Osteocyte (in vitro differentiated cells): ENCODE data around the gene SELENOI. TPM values are rescaled to one million over a fixed set of nuclear protein-coding genes. Genes with fewer than 3 reads are reported as not detected.
"Not testable (repeated sequence)": the region's sequence is repeated elsewhere in the genome, so short reads cannot be mapped to it uniquely, and the experiment has no call there.

Experiments used
- DNase-seq: peaks from one replicate; pipeline ENCODE4 v3.0.0; 2021; ENCODE audit warnings: mixed read lengths; ENCODE audit not compliant: unreplicated experiment; ENCODE audit errors: extremely low spot score
- H3K27ac Mint-ChIP-seq: one replicate; pipeline ENCODE4 v1.8.0; 2021; ENCODE audit warnings: mild to moderate bottlenecking, mixed read lengths; ENCODE audit not compliant: unreplicated experiment
- H3K27me3 Mint-ChIP-seq: one replicate; pipeline ENCODE4 v1.8.0; 2021; ENCODE audit warnings: mixed read lengths; ENCODE audit not compliant: unreplicated experiment
- H3K36me3 Mint-ChIP-seq: one replicate; pipeline ENCODE4 v1.8.0; 2021; ENCODE audit warnings: mixed read lengths; ENCODE audit not compliant: unreplicated experiment
- H3K4me1 Mint-ChIP-seq: one replicate; pipeline ENCODE4 v1.8.0; 2021; ENCODE audit warnings: mixed read lengths; ENCODE audit not compliant: unreplicated experiment
- H3K4me3 Mint-ChIP-seq: one replicate; pipeline ENCODE4 v1.8.0; 2021; ENCODE audit warnings: mild to moderate bottlenecking, moderate library complexity, mixed read lengths; ENCODE audit not compliant: unreplicated experiment
- H3K9me3 Mint-ChIP-seq: one replicate; pipeline ENCODE4 v1.8.0; 2021; ENCODE audit warnings: mixed read lengths; ENCODE audit not compliant: unreplicated experiment
- total RNA-seq: library from RNA; stranded (reverse); gene quantifications from 2 replicates; pipeline ENCODE4 v1.2.1, GENCODE V29; 2021
- TF ChIP-seq, protein P1 (sequence below): fragments of 200-600 bp; sonication (generic); IDR thresholded peaks from 2 replicates; pipeline ENCODE4 v1.5.0; 2021; ENCODE audit warnings: antibody characterized with exemption, mild to moderate bottlenecking, moderate library complexity

Gene SELENOI
- total RNA-seq, 1 donor from 2014 or later = 16.1 TPM

DNA sequence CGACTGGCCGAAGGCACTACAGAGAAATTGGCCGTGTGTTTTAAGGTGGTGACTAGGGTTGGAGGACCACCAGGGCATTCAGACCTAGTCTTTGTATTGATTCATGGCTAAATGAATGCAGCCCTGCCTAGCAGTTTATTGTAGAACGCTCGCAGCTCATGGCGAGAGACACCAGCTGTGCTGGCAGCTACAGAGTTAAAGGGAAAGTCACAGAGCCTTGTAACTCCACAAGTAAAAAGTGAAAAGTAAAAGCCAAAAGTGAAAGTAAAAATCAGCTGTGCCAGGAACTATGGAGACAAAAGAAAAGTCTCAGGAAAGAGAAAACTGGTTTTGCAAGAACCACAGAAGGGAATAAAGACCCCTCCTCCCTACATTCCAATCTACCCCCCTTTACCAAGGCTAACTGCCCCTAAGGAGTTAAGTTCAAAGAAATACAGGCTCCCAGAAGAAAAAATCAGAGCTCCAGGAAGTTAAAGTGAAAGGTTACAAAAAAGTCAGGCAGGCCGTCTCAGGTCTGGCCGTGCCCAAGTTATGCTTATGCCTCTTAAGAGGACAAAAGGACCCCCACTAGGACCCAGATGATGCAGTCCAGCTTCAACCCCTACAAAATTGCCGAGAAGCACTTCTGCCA, 46.4 kb upstream of the SELENOI start:
- Mint-ChIP-seq H3K27me3 (no peaks in the 10 kb centered on the region), H3K36me3 (no peaks in the 10 kb centered on the region), H3K27ac (no peak overlapping the region), H3K4me3 (no peak overlapping the region), H3K9me3 (no peaks in the 10 kb centered on the region), H3K4me1 (no peaks in the 10 kb centered on the region)
- no peak for DNase-seq
- TF ChIP-seq, protein P1, sequence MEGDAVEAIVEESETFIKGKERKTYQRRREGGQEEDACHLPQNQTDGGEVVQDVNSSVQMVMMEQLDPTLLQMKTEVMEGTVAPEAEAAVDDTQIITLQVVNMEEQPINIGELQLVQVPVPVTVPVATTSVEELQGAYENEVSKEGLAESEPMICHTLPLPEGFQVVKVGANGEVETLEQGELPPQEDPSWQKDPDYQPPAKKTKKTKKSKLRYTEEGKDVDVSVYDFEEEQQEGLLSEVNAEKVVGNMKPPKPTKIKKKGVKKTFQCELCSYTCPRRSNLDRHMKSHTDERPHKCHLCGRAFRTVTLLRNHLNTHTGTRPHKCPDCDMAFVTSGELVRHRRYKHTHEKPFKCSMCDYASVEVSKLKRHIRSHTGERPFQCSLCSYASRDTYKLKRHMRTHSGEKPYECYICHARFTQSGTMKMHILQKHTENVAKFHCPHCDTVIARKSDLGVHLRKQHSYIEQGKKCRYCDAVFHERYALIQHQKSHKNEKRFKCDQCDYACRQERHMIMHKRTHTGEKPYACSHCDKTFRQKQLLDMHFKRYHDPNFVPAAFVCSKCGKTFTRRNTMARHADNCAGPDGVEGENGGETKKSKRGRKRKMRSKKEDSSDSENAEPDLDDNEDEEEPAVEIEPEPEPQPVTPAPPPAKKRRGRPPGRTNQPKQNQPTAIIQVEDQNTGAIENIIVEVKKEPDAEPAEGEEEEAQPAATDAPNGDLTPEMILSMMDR = no peak

DNA sequence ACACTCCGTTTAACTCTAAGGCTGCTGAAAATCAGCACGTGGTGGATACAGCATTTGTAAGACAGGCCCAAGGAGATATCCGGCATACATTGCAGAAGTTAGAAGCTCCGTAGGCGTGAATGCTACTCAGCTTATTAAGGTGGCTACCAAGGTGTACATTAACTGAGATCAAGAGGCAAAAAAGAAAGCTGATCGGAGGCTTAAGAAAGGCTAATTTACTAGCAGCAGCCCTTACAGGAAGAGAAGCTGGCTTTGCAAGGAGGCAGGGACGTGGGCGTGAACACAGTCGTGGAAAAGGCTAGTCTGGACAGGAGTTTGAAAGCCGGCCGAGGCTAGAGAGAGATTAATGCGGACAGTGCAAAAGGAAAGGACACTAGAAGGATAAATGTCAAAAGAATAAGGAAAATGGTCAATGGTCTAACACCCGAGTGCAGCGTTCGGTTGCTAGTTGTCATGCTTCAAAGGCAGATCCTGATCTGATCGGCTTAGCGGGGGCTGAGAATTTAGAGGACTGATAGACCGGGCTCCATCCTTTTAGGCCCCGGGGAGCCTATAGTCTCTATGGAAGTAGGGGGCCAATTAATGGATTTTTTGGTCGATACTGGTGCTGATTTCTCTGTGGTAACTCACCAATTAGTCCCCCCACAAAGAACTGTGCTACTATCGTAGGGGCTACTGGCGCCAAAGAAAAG, 45.6 kb upstream of the SELENOI start:
- Mint-ChIP-seq H3K4me3 (no peak overlapping the region), H3K36me3 (no peaks in the 10 kb centered on the region), H3K27ac (no peak overlapping the region), H3K4me1 (no peaks in the 10 kb centered on the region), H3K9me3 (no peaks in the 10 kb centered on the region), H3K27me3 (no peaks in the 10 kb centered on the region)
- TF ChIP-seq, protein P1 = no peak
- DNase-seq = no peak

DNA sequence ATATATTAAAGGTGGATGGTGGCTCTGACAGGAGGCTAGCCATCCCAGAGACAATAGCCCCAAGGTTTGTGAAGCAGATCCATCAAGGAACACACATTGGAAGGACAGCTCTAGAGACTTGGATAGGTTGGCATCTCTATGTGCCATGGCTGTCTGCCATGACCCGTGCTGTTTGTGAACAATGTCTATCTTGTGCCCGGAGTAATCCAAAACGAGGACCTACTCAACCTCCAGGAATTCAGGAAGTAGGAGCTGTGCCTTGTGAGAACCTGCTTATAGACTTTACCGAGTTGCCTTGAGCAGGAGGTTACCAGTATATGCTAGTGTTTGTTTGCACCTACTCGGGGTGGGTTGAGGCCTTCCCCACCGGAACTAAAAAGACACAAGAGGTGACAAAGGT, 43.1 kb upstream of the SELENOI start:
- no peaks in the 10 kb centered on the region for H3K4me1 Mint-ChIP-seq
- H3K36me3 Mint-ChIP-seq = no peaks in the 10 kb centered on the region
- TF ChIP-seq, protein P1 = no peak
- H3K27me3 Mint-ChIP-seq = no peaks in the 10 kb centered on the region
- H3K4me3 Mint-ChIP-seq = no peak overlapping the region
- H3K27ac Mint-ChIP-seq = no peak overlapping the region
- no peaks in the 10 kb centered on the region for H3K9me3 Mint-ChIP-seq
- DNase-seq = no peak

DNA sequence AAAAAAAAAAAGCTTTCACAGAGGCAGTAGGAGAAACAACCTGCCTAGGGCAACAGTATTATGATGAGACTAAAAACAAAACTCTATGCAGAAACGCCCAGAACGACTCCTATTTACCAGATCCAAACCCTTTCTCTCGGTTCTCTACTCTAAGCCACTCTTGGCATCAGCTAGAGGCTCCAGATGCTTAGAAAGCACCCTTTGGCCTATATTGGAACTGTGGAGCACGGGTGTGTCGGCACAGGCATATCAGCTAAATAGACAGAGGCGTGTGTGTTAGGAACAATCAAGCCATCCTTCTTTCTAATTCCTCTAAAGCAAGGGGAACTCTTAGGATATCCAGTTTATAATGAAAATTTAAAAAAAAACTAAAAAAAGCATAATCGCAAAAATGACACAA, 40.8 kb upstream of the SELENOI start:
- H3K4me3 Mint-ChIP-seq, H3K27me3 Mint-ChIP-seq, H3K9me3 Mint-ChIP-seq, H3K36me3 Mint-ChIP-seq, H3K4me1 Mint-ChIP-seq, H3K27ac Mint-ChIP-seq, DNase-seq: not testable (repeated sequence)

GRCh38 chr2:26305540-26305939, 40.4 kb upstream of the SELENOI start:
- H3K27ac Mint-ChIP-seq = no peak overlapping the region
- DNase-seq = no peak
- no peak overlapping the region for H3K4me3 Mint-ChIP-seq
- no peaks in the 10 kb centered on the region for H3K9me3 Mint-ChIP-seq
- no peaks in the 10 kb centered on the region for H3K4me1 Mint-ChIP-seq
- no peaks in the 10 kb centered on the region for H3K27me3 Mint-ChIP-seq
- TF ChIP-seq, protein P1 = no peak
- H3K36me3 Mint-ChIP-seq = no peaks in the 10 kb centered on the region
